Measurements from ENCODE around the gene PKP1.

PKP1 gene

DNA sequence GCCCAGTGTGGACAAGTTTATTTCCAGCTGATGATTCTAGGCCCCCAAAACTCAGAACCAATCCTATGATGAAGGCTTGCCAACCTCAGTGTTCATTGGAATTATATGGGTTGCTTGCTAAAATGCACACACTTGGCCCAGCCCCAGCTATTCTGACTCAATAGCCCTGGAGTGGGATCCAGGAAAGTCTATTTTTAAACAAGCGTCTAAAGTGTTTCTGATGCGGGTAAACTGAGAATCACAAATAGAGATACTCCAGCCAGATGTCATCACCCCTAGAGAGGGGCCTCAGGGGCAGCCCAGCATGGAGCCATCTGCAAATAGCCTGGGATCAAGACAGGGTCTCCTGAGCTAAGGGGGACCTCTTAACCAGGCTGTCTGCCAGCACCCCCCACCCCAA lies 46.0 kb downstream of the PKP1 start:
- TF ChIP-seq, protein P1, sequence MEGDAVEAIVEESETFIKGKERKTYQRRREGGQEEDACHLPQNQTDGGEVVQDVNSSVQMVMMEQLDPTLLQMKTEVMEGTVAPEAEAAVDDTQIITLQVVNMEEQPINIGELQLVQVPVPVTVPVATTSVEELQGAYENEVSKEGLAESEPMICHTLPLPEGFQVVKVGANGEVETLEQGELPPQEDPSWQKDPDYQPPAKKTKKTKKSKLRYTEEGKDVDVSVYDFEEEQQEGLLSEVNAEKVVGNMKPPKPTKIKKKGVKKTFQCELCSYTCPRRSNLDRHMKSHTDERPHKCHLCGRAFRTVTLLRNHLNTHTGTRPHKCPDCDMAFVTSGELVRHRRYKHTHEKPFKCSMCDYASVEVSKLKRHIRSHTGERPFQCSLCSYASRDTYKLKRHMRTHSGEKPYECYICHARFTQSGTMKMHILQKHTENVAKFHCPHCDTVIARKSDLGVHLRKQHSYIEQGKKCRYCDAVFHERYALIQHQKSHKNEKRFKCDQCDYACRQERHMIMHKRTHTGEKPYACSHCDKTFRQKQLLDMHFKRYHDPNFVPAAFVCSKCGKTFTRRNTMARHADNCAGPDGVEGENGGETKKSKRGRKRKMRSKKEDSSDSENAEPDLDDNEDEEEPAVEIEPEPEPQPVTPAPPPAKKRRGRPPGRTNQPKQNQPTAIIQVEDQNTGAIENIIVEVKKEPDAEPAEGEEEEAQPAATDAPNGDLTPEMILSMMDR (IDR thresholded peaks at IDR 0.05; ENCODE audit: low read length), result no peak
- no peak for TF ChIP-seq EZH2phosphoT487 (IDR thresholded peaks at IDR 0.05; ENCODE audit: low read length)
- TF ChIP-seq EZH2 (optimal IDR thresholded peaks at IDR 0.05; ENCODE audit: low read depth, low read length), result no peak
- Histone ChIP-seq H3K4me2 (ENCODE audit: low read depth, low read length) (no peak overlapping the region), H3K4me1 (ENCODE audit: low read length) (no peaks in the 10 kb centered on the region), H3K9me3 (replicated peaks; ENCODE audit: insufficient read depth, low read length) (no peaks in the 10 kb centered on the region), H3K27ac (ENCODE audit: low read length) (no peak overlapping the region), H3K27me3 (replicated peaks; ENCODE audit: insufficient read depth, low read length) (peaks cover 26% of the 10 kb centered on the region; the same call in 1 of the 2 replicates), H3K9ac (ENCODE audit: low read length) (no peak overlapping the region), H4K20me1 (ENCODE audit: insufficient read depth, low read length) (no peaks in the 10 kb centered on the region), H3K36me3 (replicated peaks; ENCODE audit: insufficient read depth, low read length) (no peaks in the 10 kb centered on the region), H3K9me2 (replicated peaks; ENCODE audit: insufficient read depth, low read length) (no peaks in the 10 kb centered on the region), H3K4me3 (ENCODE audit: low read length) (no peak overlapping the region), H3F3A (ENCODE audit: insufficient read depth, low read length) (no peaks in the 10 kb centered on the region), H2AFZ (ENCODE audit: low read length) (no peak overlapping the region), H3K79me2 (ENCODE audit: low read length) (no peaks in the 10 kb centered on the region)
- no peak for DNase-seq

DNA sequence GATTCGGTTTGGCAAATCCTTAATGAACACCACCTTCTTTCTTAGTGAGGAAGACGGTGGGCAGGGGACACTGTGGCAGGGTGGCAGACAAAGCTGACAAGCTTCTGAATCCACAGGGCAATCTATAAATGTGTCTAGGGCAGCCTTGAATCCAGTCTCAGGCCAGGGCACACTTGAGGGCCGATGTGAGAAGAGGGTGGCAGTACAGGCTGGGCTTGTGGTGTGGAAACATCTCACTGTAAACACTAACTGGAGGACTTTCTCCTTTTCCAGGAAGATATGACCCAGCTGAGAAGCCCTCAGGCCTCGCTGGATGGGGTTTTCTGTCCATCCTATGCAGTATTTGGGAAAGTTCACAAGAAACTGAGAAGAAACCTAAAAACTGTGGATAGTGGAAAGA lies 46.5 kb downstream of the PKP1 start:
- H3K9me2 ChIP-seq (replicated peaks; ENCODE audit: insufficient read depth, low read length), result no peaks in the 10 kb centered on the region
- no peak for DNase-seq
- H3K27me3 ChIP-seq (replicated peaks; ENCODE audit: insufficient read depth, low read length), result peaks cover 21% of the 10 kb centered on the region; the same call in 1 of the 2 replicates
- no peak overlapping the region for H3K4me3 ChIP-seq (ENCODE audit: low read length)
- no peaks in the 10 kb centered on the region for H3K79me2 ChIP-seq (ENCODE audit: low read length)
- no peaks in the 10 kb centered on the region for H3K9me3 ChIP-seq (replicated peaks; ENCODE audit: insufficient read depth, low read length)
- H3K4me1 ChIP-seq (ENCODE audit: low read length), result no peaks in the 10 kb centered on the region
- H3K36me3 ChIP-seq (replicated peaks; ENCODE audit: insufficient read depth, low read length), result no peaks in the 10 kb centered on the region
- no peak overlapping the region for H3K9ac ChIP-seq (ENCODE audit: low read length)
- no peak overlapping the region for H3K27ac ChIP-seq (ENCODE audit: low read length)
- H3F3A ChIP-seq (ENCODE audit: insufficient read depth, low read length), result no peaks in the 10 kb centered on the region
- H2AFZ ChIP-seq (ENCODE audit: low read length), result no peak overlapping the region
- H4K20me1 ChIP-seq (ENCODE audit: insufficient read depth, low read length), result no peaks in the 10 kb centered on the region
- H3K4me2 ChIP-seq (ENCODE audit: low read depth, low read length), result no peak overlapping the region
- TF ChIP-seq, protein P1 (IDR thresholded peaks at IDR 0.05; ENCODE audit: low read length), result no peak
- no peak for TF ChIP-seq EZH2phosphoT487 (IDR thresholded peaks at IDR 0.05; ENCODE audit: low read length)
- TF ChIP-seq EZH2 (optimal IDR thresholded peaks at IDR 0.05; ENCODE audit: low read depth, low read length), result no peak

DNA sequence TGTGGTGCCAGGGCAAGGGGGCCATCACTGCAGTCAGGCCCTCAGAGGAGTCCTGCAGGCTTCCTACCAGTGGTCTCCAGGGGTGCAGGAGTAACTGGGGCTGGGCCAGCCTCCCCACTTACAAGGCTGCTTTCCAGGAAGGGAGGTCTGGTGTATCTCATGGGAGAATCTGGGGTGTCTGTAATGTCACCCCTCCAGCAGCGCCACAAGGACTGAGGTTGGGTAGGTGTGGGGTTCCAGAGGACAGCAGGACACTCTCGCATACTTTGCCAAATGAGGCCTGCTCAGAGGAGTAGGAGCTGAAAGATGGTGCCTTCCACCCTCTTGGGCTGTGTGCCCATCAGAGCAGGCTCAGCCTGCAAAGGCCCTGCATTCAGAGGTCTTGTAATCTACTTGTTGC lies 47.2 kb downstream of the PKP1 start:
- no peaks in the 10 kb centered on the region for H3K9me2 ChIP-seq (replicated peaks; ENCODE audit: insufficient read depth, low read length)
- peaks cover 17% of the 10 kb centered on the region; the same call in 1 of the 2 replicates for H3K27me3 ChIP-seq (replicated peaks; ENCODE audit: insufficient read depth, low read length)
- no peak for TF ChIP-seq EZH2phosphoT487 (IDR thresholded peaks at IDR 0.05; ENCODE audit: low read length)
- TF ChIP-seq EZH2 (optimal IDR thresholded peaks at IDR 0.05; ENCODE audit: low read depth, low read length), result no peak
- TF ChIP-seq, protein P1 (IDR thresholded peaks at IDR 0.05; ENCODE audit: low read length), result no peak
- H4K20me1 ChIP-seq (ENCODE audit: insufficient read depth, low read length), result no peaks in the 10 kb centered on the region
- no peaks in the 10 kb centered on the region for H3K4me1 ChIP-seq (ENCODE audit: low read length)
- no peak overlapping the region for H2AFZ ChIP-seq (ENCODE audit: low read length)
- no peaks in the 10 kb centered on the region for H3K9me3 ChIP-seq (replicated peaks; ENCODE audit: insufficient read depth, low read length)
- no peak overlapping the region for H3K27ac ChIP-seq (ENCODE audit: low read length)
- H3K36me3 ChIP-seq (replicated peaks; ENCODE audit: insufficient read depth, low read length), result no peaks in the 10 kb centered on the region
- DNase-seq, result no peak
- no peak overlapping the region for H3K9ac ChIP-seq (ENCODE audit: low read length)
- H3K79me2 ChIP-seq (ENCODE audit: low read length), result no peaks in the 10 kb centered on the region
- H3K4me2 ChIP-seq (ENCODE audit: low read depth, low read length), result no peak overlapping the region
- H3K4me3 ChIP-seq (ENCODE audit: low read length), result no peak overlapping the region
- H3F3A ChIP-seq (ENCODE audit: insufficient read depth, low read length), result no peaks in the 10 kb centered on the region

Measured in MM.1S (cell line).